Activated CD8-positive, alpha-beta memory T cell treated with anti-CD3 and anti-CD28 coated beads, Interleukin-2, amount 10 ng/mL, durations not matched to agents 7 days and 5 days (primary cell): Measurements from ENCODE around the gene ETV5. TPM values are rescaled to one million over a fixed set of nuclear protein-coding genes. Genes with fewer than 3 reads are reported as not detected.

Source experiments
- ATAC-seq: fragments of 150-1000 bp; cut with Tn5 transposase; one replicate; pipeline ENCODE4 v1.10.0; 2021; ENCODE audit warnings: moderate library complexity
- CTCF ChIA-PET: fragments of 350-600 bp; sonication (Branson Sonifier 250); formaldehyde crosslinking; loops from one replicate; lab custom pipeline; 2021; ENCODE audit warnings: antibody characterized with exemption; lab: Charles Lee
- DNase-seq: peaks from one replicate; pipeline ENCODE4 v3.0.0-alpha.2; 2020
- H3K27ac Mint-ChIP-seq: one replicate; pipeline ENCODE4 v1.8.0; 2021; ENCODE audit warnings: mild to moderate bottlenecking, mixed read lengths
- H3K27me3 Mint-ChIP-seq: one replicate; pipeline ENCODE4 v1.8.0; 2021; ENCODE audit warnings: mixed read lengths
- H3K36me3 Mint-ChIP-seq: one replicate; pipeline ENCODE4 v1.8.0; 2021; ENCODE audit warnings: mild to moderate bottlenecking, mixed read lengths
- H3K4me1 Mint-ChIP-seq: one replicate; pipeline ENCODE4 v1.8.0; 2021; ENCODE audit warnings: mixed read lengths
- H3K4me3 Mint-ChIP-seq: one replicate; pipeline ENCODE4 v1.8.0; 2021; ENCODE audit warnings: mild to moderate bottlenecking, moderate library complexity, mixed read lengths
- H3K9me3 Mint-ChIP-seq: one replicate; pipeline ENCODE4 v1.8.0; 2022; ENCODE audit warnings: low read depth, mixed read lengths
- total RNA-seq, 2 experiments: library from RNA; stranded (reverse); gene quantifications; one replicate each; pipeline ENCODE4 v1.2.3, GENCODE V29; 2021

The ETV5 gene
- total RNA-seq, 2 experiments from 2014 or later, result 0.16 to 0.47 TPM

GRCh38 chr3:186067360-186068242 lies 41.3 kb downstream of the ETV5 start:
- ATAC-seq (peak; percentile 57), DNase-seq (no peak)
- peak overlapping the region; percentile 68 for H3K27ac Mint-ChIP-seq
- no peaks in the 10 kb centered on the region for H3K9me3 Mint-ChIP-seq
- H3K4me1 Mint-ChIP-seq, result peaks cover 5% of the 10 kb centered on the region
- H3K4me3 Mint-ChIP-seq, result peak overlapping the region; percentile 64
- H3K27me3 Mint-ChIP-seq, result peaks cover 71% of the 10 kb centered on the region
- peaks cover 2% of the 10 kb centered on the region for H3K36me3 Mint-ChIP-seq
- CTCF ChIA-PET, result interaction anchor here (0.9 to 1.3 kb wide), 2 partner anchors 84 to 473 kb away, joined by 3 read pairs; no protein-coding TSS in a partner anchor

DNA sequence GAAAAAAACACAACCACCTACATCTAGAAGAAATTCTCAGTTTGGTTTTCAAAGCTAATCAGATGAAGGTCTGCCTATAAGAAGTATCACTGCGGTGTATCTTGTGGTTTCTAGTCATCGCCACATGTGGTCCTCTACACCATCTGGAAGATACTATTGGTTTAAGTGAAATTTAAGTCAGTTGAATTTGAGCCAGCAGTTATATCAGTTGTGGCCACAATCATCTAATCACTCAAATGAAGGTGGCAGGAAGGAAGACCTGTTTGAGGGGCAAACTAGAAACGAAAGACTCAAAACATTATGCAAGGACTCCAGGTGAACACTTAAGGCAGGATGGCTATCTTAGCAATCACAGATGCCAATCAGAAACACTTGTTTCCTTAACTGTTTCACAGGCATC lies 48.7 kb downstream of the ETV5 start:
- DNase-seq (peak; percentile 74), ATAC-seq (peak; percentile 60)
- Mint-ChIP-seq H3K9me3 (no peaks in the 10 kb centered on the region), H3K4me3 (no peak overlapping the region), H3K36me3 (no peaks in the 10 kb centered on the region), H3K4me1 (peaks cover 13% of the 10 kb centered on the region), H3K27ac (no peak overlapping the region), H3K27me3 (peaks cover 84% of the 10 kb centered on the region)
- CTCF ChIA-PET, result interaction anchor here (1.0 kb wide), 1 partner anchor 117 kb away, joined by 4 read pairs; no protein-coding TSS in a partner anchor

DNA sequence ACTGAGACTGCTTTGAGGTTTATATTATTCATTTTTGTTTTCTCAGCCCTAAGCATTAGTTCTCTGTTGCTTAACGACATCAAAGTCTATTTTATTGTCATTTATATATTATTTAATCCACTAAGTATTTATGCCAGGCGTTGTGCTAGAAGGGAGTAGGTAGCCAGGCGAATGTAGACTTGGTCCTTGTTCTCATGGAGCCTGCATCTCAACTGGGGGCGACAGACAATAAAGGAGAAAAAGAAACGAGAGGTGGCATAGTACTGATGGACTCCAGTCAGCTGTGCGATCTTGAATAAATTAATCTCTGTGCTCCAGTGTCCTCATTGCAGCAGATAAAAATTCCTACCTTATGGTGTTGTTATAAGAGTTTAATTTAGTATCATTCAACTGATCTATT lies 49.7 kb downstream of the ETV5 start:
- CTCF ChIA-PET, result interaction anchor here (1.0 kb wide), 1 partner anchor 116 kb away, joined by 4 read pairs; no protein-coding TSS in a partner anchor
- DNase-seq (no peak), ATAC-seq (no peak)
- Mint-ChIP-seq H3K36me3 (no peaks in the 10 kb centered on the region), H3K4me3 (no peak overlapping the region), H3K4me1 (peaks cover 13% of the 10 kb centered on the region), H3K27me3 (peaks cover 84% of the 10 kb centered on the region), H3K9me3 (no peaks in the 10 kb centered on the region), H3K27ac (no peak overlapping the region)

DNA sequence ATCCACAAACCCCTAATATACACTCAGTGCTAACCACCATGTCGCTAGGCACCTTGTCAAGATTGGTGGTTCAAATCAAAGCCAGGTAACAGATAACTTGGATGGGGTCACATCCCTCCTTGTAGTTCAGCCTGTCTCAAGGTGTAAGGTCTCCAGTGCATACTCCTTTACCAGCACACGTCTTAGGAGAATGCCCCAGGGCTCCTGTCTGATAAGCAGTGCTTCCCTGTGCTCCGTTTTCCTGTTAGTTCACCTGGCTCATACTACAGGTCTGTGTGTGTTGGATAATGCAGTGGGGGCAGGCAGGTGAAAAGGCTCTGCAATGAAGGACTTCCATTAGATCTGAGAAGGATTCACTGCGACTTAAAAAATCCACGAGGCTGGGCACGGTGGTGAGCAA lies 50.7 kb downstream of the ETV5 start:
- Mint-ChIP-seq H3K27me3 (peaks cover 84% of the 10 kb centered on the region), H3K9me3 (no peaks in the 10 kb centered on the region), H3K4me1 (peaks cover 13% of the 10 kb centered on the region), H3K4me3 (no peak overlapping the region), H3K36me3 (no peaks in the 10 kb centered on the region), H3K27ac (no peak overlapping the region)
- CTCF ChIA-PET, result no interaction called here
- ATAC-seq, result no peak
- DNase-seq, result no peak

- CTCF ChIA-PET, result no interaction called here
- no peaks in the 10 kb centered on the region for H3K36me3 Mint-ChIP-seq
- H3K27ac Mint-ChIP-seq, result no peak overlapping the region
- H3K9me3 Mint-ChIP-seq, result no peaks in the 10 kb centered on the region
- DNase-seq (no peak), ATAC-seq (no peak)
- peaks cover 13% of the 10 kb centered on the region for H3K4me1 Mint-ChIP-seq
- H3K4me3 Mint-ChIP-seq, result no peak overlapping the region
- H3K27me3 Mint-ChIP-seq, result peaks cover 81% of the 10 kb centered on the region
These were observed 51.3 kb downstream of the ETV5 start for GRCh38 chr3:186057594-186057993.

DNA sequence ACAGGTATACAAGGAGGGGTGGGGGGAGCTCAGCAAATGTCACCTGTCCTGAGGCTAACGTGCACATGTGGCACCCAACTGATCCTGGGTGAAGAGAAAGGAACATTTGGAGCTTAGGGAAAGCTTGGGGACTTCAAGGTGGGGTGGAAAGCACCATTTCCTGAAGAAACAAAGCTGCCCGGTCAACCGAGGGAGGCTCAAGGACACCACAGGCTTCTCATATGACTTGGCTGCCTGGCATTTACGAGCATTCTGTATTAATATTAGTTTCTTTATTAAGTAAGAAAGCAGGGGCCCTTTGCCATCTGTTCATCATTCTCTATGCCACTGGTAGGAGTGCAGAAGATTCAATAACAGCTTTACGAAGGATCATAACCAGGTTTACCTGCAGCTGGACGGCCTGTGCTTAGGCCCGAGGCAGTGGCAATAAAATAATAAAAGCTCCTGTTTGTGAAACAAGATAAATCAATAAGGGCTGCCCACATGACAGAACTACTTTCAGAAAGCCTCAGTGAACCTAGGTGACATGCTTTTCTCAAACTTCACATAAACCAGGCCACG lies 54.0 kb downstream of the ETV5 start:
- H3K27ac Mint-ChIP-seq, result no peak overlapping the region
- peaks cover 2% of the 10 kb centered on the region for H3K4me1 Mint-ChIP-seq
- peaks cover 80% of the 10 kb centered on the region for H3K27me3 Mint-ChIP-seq
- DNase-seq (no peak), ATAC-seq (no peak)
- H3K4me3 Mint-ChIP-seq, result no peak overlapping the region
- H3K9me3 Mint-ChIP-seq, result no peaks in the 10 kb centered on the region
- CTCF ChIA-PET, result no interaction called here
- no peaks in the 10 kb centered on the region for H3K36me3 Mint-ChIP-seq

GRCh38 chr3:186053954-186054791 lies 54.7 kb downstream of the ETV5 start:
- DNase-seq, result no peak
- H3K27me3 Mint-ChIP-seq, result peaks cover 85% of the 10 kb centered on the region
- H3K9me3 Mint-ChIP-seq, result no peaks in the 10 kb centered on the region
- H3K4me3 Mint-ChIP-seq, result no peak overlapping the region
- no peaks in the 10 kb centered on the region for H3K36me3 Mint-ChIP-seq
- H3K4me1 Mint-ChIP-seq, result no peaks in the 10 kb centered on the region
- CTCF ChIA-PET, result no interaction called here
- no peak for ATAC-seq
- H3K27ac Mint-ChIP-seq, result no peak overlapping the region

GRCh38 chr3:186052096-186052840 lies 56.6 kb downstream of the ETV5 start:
- Mint-ChIP-seq H3K4me1 (no peaks in the 10 kb centered on the region), H3K36me3 (no peaks in the 10 kb centered on the region), H3K4me3 (no peak overlapping the region), H3K9me3 (no peaks in the 10 kb centered on the region), H3K27me3 (peaks cover 85% of the 10 kb centered on the region), H3K27ac (no peak overlapping the region)
- CTCF ChIA-PET, result no interaction called here
- ATAC-seq (no peak), DNase-seq (no peak)

DNA sequence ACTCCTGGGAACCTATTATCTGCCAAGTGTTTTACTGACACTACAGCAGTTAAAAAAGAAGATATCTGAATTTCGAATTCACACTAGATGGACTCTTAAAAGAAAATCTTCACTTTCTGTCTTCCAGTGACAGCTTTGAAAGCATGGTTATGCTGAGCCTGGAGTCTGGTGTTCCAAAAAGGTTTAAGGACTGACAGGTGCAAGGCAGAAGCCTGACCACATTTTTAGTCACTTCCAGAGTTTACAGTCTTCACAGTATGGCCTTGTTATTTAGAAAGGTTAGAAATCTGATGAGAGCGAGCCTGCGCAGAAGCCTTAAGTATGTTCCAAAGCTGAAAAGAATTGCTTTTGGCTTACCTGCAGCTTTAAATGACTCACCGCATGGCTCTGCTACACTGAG lies 59.9 kb downstream of the ETV5 start:
- peaks cover 78% of the 10 kb centered on the region for H3K27me3 Mint-ChIP-seq
- H3K4me3 Mint-ChIP-seq, result no peak overlapping the region
- H3K4me1 Mint-ChIP-seq, result no peaks in the 10 kb centered on the region
- H3K9me3 Mint-ChIP-seq, result no peaks in the 10 kb centered on the region
- no peak overlapping the region for H3K27ac Mint-ChIP-seq
- DNase-seq, result no peak
- no peaks in the 10 kb centered on the region for H3K36me3 Mint-ChIP-seq
- CTCF ChIA-PET, result interaction anchor here (1.1 kb wide), 1 partner anchor 486 kb away, joined by 3 read pairs; no protein-coding TSS in a partner anchor
- ATAC-seq, result no peak

GRCh38 chr3:186048119-186048518 lies 60.8 kb downstream of the ETV5 start:
- Mint-ChIP-seq H3K36me3 (no peaks in the 10 kb centered on the region), H3K27me3 (peaks cover 75% of the 10 kb centered on the region), H3K27ac (no peak overlapping the region), H3K9me3 (no peaks in the 10 kb centered on the region), H3K4me1 (no peaks in the 10 kb centered on the region), H3K4me3 (no peak overlapping the region)
- CTCF ChIA-PET, result no interaction called here
- no peak for DNase-seq
- no peak for ATAC-seq

- Mint-ChIP-seq H3K4me1 (no peaks in the 10 kb centered on the region), H3K4me3 (no peak overlapping the region), H3K36me3 (no peaks in the 10 kb centered on the region), H3K9me3 (no peaks in the 10 kb centered on the region), H3K27me3 (peaks cover 75% of the 10 kb centered on the region), H3K27ac (no peak overlapping the region)
- CTCF ChIA-PET, result no interaction called here
- ATAC-seq (no peak), DNase-seq (no peak)
These were observed 62.1 kb downstream of the ETV5 start for GRCh38 chr3:186046838-186047237.

DNA sequence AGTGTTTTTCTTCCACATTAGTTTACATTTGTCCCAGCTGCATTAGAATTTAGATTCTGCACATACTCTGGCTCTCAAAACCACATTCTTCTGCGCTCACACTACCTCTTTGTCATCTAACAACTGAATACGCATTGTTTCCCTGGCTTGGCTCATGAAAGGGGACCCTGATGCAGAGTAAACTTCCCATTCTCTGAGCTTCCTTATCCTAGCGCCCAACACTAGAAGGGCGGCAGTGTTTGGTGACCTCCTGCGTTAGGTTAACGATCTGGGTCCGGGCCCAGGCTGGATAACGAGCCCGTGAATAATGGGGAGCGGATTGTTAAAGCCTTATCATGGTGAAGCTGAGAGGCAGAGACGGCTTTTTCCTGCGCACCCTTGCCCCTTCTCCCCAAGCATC lies 63.9 kb downstream of the ETV5 start:
- CTCF ChIA-PET, result no interaction called here
- Mint-ChIP-seq H3K27ac (no peak overlapping the region), H3K4me1 (no peaks in the 10 kb centered on the region), H3K9me3 (no peaks in the 10 kb centered on the region), H3K36me3 (no peaks in the 10 kb centered on the region), H3K27me3 (peaks cover 68% of the 10 kb centered on the region), H3K4me3 (no peak overlapping the region)
- DNase-seq (no peak), ATAC-seq (no peak)

DNA sequence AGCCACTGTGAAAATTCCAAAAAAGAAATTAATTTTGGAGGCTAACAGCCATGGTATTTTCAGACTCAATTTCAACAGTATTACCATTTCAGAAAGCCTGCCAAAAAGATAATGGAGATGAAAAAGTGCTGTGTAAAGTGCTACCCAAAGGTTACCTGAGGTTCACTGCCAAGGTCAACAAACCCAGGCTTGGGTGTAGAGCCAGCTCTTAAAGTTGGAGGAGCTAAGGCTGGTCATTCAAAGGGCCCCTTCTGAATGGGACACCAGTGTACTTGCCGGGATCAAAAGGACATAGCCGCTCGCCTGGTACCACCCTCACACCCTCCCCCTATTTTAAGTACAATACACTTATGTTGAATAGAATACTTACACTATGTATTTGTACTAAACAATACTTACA lies 64.5 kb downstream of the ETV5 start:
- DNase-seq (no peak), ATAC-seq (no peak)
- Mint-ChIP-seq H3K27me3 (peaks cover 65% of the 10 kb centered on the region), H3K4me1 (no peaks in the 10 kb centered on the region), H3K4me3 (no peak overlapping the region), H3K36me3 (no peaks in the 10 kb centered on the region), H3K27ac (no peak overlapping the region), H3K9me3 (no peaks in the 10 kb centered on the region)
- CTCF ChIA-PET, result no interaction called here
